Measurements from ENCODE around the gene RAP2A.

RAP2A gene

GRCh38 chr13:97448503-97449251 is 14.7 kb downstream of the RAP2A start:
- DNase-seq: no peak

DNA sequence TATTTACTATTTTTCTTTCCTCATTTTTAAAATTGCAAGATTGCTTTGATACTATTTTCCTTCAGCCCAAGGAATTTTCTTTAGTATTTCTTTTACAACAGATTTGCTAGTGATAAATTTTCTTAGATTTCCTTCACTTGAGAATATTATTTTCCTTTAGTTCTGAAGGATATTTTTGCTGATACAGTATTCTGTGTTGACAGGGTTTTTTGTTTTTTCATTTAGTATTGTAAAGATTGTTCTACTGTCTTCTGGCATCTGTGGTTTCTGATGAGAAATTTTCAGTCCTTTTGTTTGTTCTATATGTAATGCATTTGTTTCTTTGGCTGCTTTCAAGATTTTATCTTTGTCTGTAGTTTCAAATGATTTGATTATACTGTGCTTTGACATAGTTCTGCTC is 20.7 kb downstream of the RAP2A start:
- DNase-seq: no peak

GRCh38 chr13:97456047-97456446 is 22.1 kb downstream of the RAP2A start:
- DNase-seq: no peak

DNA sequence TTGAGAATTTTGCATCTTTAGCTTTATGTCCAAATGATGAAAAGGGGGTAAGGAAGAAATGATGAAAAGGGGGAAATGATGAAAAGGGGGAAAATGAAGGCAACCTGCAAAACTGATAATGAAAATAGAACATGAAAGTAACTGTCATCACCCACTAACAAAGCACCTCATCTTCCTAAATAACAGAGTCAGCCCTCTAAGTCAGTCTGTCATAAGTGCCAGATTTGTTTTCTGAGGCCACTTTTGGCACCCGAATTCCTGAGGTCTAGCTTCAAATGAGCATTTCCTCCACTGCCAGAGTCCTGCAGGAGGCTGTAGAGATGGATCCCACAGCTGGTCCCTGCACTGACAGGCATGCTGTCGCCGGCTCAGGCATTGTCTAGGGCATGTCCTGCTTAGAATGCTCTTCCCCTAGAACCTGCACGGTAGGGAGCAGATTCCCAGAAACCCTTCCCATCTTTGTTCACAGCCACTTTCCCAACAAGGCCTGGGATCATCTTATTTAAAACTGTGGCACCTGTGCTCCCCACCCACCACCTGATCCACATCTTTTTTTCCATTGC is 25.3 kb downstream of the RAP2A start:
- no peak for DNase-seq

GRCh38 chr13:97460004-97460775 is 26.2 kb downstream of the RAP2A start:
- no peak for DNase-seq

DNA sequence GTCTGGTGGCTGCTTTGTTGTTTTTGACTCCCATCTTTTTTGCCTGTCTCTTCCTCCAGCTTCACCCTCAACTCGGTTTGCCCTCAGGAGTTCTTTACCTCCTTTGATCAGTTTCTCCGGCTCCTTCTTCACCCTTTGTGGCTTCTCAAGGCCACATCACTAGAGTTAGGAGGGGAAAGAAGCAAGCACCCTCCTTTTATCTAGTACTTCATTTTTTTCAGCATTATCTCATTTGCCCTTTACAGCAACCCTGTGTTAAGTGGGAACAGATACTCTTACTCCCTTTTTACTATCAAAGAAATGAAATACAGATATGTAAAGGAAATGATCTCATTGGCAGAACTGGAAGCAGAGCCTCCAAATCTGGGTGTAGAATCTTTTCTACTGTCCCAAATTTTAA is 26.9 kb downstream of the RAP2A start:
- DNase-seq: no peak

DNA sequence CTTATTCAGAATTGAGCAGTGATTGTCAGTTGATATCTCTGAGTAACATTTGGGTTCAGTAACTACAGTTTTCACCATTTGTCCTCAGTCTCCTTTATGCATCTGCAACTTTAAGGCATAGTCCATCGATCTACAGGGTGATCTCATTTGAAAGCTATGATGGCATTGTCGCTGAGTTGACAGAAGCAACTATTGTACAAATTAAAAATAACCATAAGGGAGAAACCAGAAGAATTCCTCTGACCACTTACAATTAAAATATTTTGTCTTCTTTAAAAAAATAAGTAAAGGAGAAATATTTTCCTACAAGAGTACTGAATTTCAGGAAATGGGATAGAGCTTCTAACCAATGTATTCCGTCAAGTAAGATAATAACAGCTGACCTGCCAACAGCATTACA is 30.6 kb downstream of the RAP2A start:
- DNase-seq: no peak

- DNase-seq: no peak
These were observed 32.8 kb downstream of the RAP2A start for GRCh38 chr13:97466722-97467121.

GRCh38 chr13:97468331-97468730 is 34.4 kb downstream of the RAP2A start:
- DNase-seq: no peak

DNA sequence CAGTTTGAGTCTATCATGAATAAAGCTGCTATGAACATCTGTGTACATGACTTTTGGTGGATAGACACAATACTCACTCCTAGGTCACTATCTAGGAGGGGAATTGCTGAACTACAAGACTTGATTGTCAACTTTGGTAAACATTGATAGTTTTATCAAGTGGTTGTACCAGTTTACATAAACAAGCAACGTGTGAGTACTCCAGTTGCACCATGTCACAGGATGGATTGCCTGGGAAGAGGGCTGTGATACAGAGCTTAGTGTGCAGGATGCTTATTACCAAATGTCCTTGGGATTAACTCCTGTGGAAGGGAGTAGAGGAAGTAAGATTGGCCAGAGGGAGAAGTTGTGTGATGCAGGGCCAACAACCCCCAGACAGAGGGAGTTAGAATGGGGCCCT is 37.7 kb downstream of the RAP2A start:
- no peak for DNase-seq

DNA sequence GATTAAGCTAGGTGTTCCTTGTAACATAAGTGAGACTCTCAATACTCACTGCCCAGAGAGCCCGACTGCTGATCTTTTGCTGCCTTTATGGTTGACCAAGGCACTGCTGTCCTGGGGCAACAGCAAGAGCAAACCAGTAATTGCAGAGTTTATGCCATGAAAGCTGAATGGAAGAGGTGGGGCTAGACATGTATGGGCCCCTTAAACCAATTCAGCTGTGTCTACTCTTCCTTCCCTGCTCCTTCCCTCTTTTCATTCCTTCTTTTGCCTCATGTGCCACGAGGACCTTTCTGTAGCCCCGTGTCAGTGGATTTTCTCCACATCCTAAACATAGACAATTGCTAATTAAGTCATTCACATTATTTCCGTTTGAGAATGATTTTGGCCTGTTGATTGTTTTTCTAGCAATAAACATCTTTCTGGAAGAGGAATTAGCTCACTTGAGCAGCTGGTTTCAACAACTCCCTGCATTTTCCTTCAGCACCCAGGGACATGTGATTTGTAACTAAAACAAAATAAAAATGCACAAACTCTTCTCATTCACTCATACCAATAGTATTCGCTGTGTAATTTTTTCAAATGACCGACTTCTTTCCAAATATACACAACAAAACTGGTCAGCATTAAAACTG is 40.5 kb downstream of the RAP2A start:
- no peak for DNase-seq

DNA sequence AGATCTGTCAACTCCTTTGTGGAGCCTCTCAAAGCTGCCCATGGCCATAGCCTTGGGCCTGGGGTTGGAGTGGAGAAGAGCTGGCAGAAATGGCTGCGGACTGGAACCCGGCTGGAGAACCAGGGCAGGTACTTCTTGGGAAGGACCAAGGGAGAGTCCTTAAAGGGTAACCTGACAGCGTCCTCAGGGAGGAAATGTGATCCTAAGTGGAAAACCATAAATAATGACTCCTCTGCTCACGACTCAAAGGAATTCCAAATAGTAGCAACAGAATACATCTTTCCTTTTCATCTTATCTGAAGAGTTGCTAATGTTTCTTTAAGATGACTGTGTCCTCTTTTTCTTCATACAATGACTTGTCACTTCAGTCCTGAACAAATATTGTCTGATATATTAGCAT is 41.0 kb downstream of the RAP2A start:
- no peak for DNase-seq

GRCh38 chr13:97477844-97478243 is 43.9 kb downstream of the RAP2A start:
- no peak for DNase-seq

GRCh38 chr13:97478247-97478646 is 44.3 kb downstream of the RAP2A start:
- no peak for DNase-seq

DNA sequence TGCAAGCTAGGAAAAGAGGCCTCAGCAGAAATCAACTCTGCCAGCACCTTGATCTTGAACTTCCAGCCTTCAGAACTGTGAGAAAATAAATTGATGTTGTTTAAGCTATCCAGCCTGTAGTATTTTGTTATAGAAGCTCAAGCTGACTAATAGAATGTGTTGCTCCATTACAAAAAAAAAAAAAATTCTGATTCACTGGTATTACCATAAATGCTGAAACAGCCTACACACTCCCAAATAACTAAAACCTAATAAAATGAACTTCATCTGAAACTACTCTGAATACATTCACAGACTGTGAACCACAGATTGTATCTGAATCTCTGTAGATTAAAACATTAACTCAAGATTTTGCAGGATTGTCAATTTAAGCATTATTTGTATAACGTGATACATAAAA is 49.5 kb downstream of the RAP2A start:
- DNase-seq: no peak

- no peak for DNase-seq
These were observed 50.3 kb downstream of the RAP2A start for GRCh38 chr13:97484301-97484700.

- DNase-seq: no peak
These were observed 51.4 kb downstream of the RAP2A start for GRCh38 chr13:97485320-97485719.

DNA sequence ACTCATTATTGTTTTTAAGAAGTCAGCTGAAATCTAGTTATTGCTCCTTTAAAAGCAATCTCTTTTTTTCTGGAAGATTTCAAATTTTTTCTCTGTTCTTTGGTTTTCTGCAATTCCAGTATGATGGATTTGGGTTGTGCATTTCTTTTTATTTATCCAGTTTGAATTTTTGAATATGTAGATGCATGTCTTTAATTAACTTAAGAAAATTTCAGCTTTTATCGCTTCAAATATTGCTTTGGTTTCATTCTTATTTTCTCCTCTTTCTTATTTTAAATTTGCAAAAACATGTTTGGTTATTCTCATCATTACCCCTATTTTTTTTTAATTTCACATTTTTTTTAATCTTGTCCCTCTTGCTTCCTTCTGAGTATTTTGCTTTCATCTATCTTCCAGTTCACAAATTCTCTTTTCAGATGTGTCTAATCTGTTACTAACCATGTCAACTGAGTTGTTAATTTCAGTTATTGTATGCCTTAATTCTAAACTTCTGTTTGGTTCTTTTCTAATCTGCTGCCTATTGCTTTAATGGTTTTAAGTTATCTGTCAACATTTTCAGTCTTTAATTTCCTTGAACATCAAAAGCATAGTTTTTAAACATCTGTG is 56.8 kb downstream of the RAP2A start:
- no peak for DNase-seq

GRCh38 chr13:97491452-97491851 is 57.5 kb downstream of the RAP2A start:
- DNase-seq: no peak

DNA sequence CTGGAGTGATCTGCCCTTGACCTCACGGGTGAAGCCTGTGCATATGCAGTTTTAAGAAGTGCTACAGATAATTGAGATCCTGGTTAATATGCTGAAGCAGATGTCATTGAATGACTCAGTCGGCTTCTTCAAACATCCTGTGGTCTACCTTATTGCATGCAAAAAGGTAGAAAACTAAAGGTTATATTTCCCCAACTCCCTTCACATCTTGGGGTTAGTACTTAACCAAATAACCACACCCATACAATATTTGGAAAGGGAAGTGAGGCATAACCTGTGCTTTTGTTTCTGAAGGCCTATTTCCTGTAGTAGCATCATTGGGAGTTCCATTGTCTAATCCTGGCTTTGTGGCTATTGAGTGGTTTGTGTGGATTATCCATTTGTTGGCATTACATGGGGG is 58.3 kb downstream of the RAP2A start:
- no peak for DNase-seq

DNA sequence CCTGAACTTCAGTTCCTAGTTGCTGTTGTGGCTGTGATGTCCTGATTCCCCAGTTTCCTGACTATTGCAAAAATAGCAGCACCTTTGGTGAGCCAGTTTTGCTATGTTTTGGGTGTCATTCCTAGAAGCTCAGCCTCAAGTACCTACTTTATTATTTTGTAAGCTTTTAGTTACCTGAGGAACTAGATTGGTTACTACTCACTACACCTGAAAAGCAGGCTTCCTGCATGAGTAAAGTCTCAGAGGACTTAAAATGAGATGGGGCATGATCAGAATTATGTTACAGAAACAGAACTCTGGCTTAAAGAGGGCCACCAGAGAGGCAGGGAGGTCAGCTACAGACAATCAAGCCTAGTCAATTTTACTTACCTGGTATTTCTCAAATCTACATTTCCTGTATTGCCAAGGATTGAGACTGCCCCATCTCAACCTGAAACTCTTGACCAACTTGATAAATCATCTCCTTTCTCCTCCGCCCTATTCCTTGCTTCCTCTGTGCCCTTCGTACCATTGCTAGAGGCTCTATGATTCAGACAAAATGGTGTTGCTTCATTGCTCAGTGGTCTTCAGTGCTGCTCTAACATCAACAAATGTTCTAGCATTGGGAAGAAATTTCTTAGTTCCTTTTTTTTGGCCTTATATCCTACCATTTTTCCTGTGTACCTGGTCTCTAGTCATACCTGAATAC is 58.9 kb downstream of the RAP2A start:
- no peak for DNase-seq

- DNase-seq: no peak
These were observed 59.5 kb downstream of the RAP2A start for GRCh38 chr13:97493456-97493855.

GRCh38 chr13:97495678-97496077 is 61.7 kb downstream of the RAP2A start:
- no peak for DNase-seq

Data from effector CD4-positive, alpha-beta T cell (primary cell).